Activated CD4-positive, alpha-beta T cell treated with anti-CD3 and anti-CD28 coated beads for 4 hours (primary cell): ENCODE data around the gene PEMT.

Experiments used
- DNase-seq, 2 donors: peaks; one replicate each; pipeline ENCODE4 v3.0.0-alpha.2; 2020

PEMT gene

GRCh38 chr17:17535957-17536356, 55.6 kb downstream of the PEMT start:
- DNase-seq, result no peak

DNA sequence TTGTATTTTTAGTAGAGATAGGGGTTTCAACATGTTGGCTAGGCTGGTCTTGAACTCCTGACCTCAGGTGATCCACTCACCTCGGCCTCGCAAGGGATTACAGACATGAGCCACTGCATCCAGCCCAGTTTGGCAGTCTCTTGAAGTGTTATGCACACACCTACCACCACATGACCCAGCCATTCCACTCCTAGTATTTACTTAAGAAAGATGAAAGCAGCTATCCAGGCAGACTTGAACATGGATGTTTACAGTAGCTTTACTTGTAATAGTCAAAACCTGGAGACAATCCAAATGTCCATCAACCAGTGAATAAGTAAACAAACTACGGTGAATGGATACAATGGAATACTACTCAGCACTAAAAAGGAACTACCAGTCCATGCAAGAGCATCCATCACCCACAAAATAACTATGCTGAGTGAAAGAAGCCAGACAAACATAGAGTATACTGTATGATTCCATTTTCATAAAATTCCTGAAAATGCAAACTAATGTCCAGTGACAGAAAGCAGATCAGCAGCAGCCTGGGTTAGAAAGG, 57.5 kb downstream of the PEMT start:
- DNase-seq, result no peak

DNA sequence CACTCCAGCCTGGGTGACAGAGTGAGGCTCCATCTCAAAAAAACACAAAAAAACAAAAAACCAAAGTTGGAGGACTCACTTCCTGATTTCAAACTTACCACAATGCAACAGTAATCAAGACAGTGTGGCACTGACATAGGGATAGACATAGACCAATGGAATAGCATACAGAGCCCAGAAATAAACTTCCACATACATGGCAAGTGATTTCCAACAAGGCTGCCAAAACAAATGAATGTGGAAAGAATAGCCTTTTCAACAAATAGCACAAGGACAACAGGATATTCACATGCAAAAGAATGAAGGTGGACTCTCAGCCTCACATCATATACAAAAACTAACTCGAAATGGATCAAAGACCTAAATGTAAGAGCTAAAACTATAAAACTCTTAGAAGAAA, 58.5 kb downstream of the PEMT start:
- DNase-seq, result no peak

DNA sequence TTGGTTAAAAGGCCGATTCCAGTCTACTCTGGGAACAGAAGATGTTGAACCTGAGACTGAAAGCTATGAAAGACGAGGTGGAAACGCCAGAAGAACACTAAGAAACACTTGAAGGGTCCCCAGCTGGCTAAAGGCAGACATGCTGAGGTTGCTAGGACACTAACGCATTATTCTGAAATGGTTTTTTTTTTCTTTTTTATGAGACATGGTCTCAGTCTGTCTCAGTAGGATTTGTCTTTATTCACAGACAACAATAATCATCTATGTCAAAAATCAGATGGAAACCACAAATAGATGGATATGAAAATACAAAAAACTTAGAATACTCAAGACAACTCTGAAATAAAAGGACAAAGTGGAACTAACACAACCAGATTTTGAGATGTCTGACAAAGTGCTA, 60.4 kb downstream of the PEMT start:
- no peak for DNase-seq

DNA sequence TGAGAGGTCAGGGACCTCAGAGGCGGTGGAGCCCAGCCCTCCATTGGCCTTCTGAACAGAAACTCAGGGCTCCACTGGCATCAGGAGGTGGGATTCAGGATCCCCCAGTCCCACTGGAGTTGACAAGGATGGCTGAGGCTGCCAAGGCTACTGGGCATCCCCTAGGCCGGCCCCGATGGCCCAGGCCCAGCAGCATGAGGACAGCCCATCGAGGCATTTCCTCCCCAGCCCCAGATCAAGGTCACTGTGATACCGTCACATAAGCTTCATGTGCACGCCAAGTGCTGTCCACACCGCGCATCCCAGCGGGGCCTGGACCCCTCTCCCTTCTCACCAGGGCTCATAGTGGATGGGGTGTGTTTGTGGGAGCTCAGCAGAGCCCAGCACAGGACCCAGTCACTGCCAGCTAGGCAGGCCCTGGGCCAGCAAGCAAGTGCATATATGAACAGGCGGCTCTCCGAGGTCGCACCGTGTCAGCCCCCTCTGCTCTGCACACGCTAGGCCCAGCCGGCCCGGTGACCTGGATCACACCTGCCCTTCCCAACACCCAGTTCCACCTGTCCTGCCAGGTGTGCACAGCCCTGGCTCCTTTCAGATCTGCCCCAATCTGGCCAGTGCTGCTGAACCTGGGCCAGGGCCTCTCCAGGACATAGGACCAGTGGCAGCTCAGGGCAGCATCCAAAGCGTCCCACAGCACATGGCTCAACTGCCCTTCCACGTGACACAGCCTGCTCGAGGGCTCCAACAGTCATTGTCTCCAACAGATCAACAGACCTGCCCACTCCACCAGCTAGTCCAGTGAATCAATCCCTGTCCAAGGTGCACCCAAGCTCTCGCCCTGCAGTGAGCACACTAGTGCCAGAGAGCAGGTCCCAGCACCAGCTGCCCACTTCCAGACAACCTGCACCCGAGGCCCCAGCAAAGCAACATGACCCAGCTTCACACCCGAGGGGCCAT, 62.5 kb downstream of the PEMT start:
- no peak for DNase-seq

- DNase-seq, result no peak
Measured at GRCh38 chr17:17527956-17528500, 63.5 kb downstream of the PEMT start.

DNA sequence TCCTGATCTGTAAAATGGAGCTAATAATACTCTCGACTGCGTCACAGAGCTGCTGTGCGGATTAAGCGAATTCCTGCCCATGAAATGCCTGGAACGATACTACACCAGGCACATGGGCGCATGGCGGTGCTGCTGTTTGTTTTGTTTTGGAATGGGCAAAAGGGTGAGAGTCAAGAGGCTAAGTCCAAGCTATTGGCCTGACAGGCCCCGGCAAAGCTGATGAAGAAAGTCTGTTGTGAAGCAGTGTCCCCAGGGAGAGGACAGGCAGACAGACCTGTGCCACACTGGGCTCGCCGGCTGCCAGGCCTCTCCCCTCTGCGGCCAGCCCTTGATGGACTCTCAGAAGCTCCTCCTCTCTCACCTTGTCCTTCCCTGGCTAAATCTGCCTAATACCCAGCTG, 64.0 kb downstream of the PEMT start:
- no peak for DNase-seq

DNA sequence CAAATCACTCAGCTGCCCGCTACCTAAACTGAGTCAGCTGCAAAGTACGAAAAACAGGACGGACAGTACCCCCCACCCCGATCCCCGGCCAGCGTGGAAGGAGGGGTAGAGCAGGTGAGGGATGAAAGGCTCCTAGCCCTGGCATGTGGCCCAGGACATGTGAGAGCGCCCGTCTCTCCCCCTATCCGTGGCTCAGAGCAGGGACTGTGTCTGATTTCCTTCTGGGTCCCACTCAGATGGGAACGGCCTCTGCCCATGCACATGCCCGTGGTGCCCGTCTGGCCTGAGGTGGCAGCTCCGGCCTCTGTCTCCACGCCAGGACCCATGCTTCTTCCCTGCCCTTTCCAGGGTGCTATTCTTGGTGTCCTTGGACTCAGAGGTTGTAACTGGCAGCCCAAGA, 65.1 kb downstream of the PEMT start:
- DNase-seq, result no peak

GRCh38 chr17:17525956-17526355, 65.6 kb downstream of the PEMT start:
- no peak for DNase-seq

DNA sequence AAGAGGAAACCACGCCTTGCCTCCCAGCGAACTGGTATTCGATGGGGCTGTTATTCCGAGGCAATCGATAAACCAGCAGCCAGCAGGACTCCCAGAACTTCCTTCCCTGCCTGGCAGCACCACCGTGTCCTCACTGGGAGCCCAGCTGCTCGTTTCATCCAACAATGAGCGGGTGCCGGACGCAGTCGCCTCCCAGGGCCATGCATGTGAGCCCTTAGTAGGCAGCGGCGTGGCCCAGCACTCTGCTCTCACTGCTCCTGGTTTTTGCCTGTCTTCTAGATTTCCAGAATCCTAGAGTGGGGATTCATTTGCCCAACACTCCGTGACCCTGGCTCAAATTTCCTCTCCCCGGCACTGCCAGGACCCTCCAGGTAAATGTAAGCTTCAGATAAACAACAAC, 66.2 kb downstream of the PEMT start:
- no peak for DNase-seq

DNA sequence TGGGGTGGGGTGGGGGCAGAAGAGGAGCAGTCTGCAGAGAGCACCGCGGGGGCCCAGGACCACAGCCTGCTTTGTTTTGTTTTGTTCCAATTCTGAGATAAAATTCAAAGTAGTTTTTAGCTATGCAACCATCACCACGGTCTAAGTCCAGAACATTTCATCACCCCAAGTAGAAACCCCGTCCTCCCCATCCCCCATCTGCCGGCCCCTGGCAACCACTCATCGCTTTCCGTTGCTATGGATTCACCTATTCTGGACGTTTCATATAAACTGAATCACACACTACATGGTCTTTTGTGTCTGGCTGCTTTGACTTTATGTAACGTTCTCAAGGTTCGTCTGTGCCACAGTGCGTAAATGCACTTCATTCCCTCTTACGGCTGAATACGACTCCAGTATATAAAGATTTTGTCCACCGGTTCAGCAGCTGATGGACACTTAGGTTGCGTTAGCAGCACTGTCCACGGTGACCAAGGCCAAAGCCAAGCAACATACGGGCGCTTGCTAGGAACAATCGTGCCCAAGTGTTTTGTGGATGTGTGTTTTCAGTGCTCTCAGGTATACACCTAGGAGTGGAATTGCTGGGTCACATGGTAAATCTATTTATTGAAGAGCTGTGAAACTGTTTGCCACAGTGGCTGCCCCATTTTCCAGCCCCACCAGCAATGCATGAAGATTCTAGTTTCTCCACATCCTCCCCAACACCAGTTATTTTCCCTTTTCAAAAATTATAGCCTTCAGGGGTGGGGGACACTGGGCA, 67.6 kb downstream of the PEMT start:
- DNase-seq, result no peak

DNA sequence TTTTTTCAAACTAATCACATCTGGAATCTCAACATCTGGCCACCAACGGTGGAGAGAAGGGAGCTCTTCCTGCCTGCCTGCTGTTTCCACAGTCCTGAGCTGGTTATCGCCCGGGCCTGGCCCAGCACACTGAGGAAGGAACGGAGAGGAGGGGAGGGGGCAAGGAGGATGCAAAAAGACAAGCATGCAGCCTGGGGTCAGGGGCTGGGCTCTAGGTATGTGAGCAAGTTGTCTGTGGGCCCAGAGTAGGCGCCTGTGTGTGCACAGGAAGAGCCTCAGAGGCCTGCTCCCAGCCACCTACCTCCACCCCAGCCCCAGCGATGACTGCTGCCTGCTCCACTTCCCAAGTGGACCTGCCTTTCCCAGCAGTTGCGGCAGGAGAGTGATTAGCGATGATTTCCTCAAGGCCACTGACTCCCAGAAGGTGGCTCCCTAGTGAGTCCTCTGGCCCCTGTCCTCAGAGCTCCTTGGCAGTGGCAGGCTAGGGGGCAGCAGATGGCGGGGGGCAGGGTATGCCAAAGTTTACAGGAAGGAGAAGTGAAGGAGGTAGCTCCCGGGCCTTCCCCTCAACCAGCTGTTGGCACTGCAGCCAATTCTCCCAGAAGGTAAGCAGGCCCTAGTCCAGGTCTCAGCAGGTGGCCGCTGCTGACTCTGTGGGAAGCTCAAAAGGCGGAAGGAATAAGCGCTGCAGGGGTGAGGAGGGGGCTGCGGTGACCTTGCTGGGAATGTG, 68.3 kb downstream of the PEMT start:
- DNase-seq, result no peak

DNA sequence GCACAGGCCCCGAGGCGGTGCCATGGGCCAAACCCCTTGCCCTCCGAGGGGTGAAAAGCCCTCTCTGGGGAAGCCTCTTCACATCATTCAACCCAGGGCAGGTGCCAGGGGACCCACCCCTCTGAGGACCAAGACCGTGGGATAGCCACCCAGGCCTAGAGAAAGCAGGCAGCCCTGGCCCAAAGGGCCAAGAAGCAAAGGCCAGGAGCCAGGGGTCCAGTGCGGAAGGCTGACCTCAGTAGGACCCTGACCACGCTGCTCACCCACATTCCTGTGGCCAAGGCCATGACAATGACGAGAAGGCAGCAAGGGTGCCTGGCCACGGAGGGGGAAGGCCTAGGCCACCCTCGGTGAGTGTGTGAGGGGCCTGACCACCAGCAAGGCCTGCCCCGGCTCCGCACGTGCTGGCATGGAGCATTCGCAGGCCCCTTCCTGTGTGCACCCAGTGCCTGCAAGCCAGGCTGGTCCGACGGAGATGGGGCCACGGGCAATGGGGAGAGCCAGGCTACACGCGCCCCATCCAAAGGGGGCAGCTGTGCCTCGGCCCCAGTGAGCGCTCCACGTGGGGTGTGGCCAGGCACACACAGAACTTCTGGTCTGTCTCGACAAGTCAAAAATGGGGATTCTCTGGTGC, 70.8 kb downstream of the PEMT start:
- DNase-seq, result no peak

- no peak for DNase-seq
Measured at GRCh38 chr17:17519886-17520285, 71.6 kb downstream of the PEMT start.

DNA sequence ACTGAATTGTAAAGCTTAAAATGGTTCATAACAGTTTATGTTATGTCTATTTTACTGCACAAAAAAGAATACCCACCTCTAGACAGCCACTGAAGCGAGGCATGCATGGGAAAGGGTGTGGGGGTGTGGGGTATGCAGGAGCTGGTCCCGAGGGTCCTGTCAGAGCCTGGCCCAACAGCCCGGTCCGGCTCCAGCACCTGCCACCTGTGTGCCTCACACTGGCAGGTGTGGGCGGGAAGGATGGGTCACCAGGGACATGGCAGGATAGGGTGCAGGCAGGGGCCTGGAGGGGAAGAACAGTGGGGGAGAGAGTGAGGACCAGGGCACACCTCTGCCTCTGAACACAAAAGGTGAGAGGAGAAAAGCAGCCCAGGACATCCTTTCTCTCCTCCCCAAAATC, 72.6 kb downstream of the PEMT start:
- no peak for DNase-seq

DNA sequence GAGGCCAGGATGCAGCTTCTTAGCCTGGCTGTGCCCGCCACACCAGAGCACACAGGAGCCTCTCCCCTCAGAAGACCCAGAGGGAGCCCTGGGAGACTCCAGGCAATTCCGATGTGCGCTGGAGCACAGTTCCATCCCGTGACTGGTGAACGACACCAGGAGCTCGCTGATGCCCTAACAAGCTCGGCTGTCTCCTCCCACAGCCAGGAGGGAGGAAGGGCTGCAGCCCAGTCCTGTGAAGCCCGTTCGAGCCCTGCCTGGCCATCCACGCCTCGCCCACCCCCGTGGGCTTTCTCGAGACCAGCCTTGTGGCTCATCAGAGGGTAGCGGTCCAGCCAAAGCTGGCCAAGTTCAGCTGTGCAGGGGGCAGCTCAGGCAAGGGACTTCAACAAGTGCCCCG, 73.5 kb downstream of the PEMT start:
- no peak for DNase-seq

DNA sequence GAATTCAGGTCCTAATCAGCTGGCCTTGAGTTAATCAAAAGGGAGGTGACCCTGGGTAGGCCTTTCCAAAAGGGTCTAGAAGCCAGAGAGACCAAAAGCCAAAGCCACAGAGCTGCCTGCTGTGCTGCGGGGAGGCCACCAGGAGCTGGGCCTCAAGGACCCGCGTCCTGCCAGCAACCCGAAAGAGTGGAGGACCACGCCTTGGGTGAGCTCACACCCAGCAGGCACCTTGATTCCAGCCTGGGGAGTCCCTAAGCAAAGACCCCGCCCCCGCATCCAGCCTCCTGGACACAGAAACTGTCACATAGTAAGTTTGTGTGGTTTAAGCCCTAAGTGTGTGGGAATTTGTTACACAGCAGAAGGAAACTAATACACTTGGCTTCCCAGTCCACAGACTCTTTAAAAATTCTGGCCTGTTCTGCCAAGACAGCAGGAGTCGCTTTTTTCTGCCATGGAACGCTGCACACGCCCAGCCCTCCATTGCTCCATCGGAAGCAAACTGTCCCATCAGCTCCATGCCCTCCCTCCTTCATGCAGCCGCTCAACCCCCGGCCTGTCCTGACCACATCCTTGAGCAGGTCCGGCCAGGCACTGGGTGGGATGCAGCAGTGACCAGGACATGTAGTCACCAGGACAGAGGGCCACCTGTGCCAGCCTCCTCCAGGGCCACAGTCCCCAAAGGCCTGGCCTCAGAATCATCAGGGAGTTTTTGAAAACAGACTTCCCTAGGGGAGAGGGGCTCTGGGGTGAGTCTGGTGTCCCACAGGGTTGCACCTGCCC, 74.4 kb downstream of the PEMT start:
- DNase-seq, result no peak

- DNase-seq, result no peak
Measured at GRCh38 chr17:17515934-17516930, 75.3 kb downstream of the PEMT start.

DNA sequence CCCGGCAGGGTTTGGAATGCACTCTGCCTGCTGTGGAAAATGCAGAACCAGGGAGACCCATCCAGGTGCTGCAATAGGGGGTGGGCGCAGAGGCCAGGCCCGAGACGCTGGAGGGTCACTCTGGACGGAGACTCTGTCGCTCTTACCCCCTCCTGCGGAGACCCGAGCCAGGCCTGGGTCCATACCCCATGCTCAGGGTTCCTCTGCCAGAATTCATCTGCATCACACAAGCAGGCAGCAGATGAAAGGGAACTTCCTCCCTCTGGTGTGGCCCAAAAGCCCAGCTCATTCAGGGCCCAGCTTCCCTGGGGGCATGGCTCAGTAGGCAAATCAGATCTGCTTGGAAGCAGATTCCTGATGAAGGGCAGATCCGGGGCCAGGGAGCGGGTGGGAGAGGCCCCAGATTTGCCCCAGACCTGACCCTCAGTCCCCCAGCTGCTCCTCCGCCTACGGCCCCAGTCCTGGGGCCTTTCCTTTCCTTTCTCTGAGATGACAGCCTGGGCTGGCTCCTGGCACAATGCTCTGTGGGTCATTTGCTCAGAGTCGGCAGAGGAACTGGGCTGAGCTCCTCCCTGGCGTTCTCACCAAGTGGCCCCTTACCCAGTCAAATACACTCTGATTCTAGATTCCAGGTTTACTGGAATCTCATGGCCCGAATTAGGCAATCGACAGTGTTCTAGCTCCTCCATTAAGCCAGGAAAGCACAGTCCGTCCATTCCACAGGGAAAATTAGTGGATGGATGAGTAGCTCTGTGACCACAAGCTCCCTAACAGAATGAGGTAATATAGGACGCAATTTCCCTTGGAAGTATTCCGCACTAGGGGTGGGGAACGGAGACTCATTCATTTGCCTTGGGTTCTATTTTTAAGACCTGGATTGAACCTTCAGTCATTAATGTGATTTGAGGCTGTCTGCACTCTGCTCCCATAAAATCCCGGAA, 76.2 kb downstream of the PEMT start:
- DNase-seq, result no peak
